Endothelial cell of umbilical vein (primary cell): ENCODE data around the gene MYORG. TPM values are rescaled to one million over a fixed set of nuclear protein-coding genes. Genes with fewer than 3 reads are reported as not detected.

Source experiments
- BruUV-seq: library from RNA; stranded (reverse); fragments of 400-500 nt; replicated peaks from 2 replicates; lab custom pipeline; 2021; lab: Mats Ljungman, UMichigan
- CTCF ChIA-PET: fragments of 300-600, 350-600 bp; sonication (Branson Sonifier 250); formaldehyde crosslinking; loops from one replicate; lab custom pipeline; 2021; ENCODE audit warnings: antibody characterized with exemption, inconsistent platforms; lab: Charles Lee
- POLR2A ChIA-PET: fragments of 300-600, 350-600 bp; sonication (Branson Sonifier 250); formaldehyde crosslinking; loops from one replicate; lab custom pipeline; 2021; ENCODE audit warnings: antibody characterized with exemption, inconsistent platforms; lab: Charles Lee
- DNase-seq: peaks from one replicate; pipeline ENCODE4 v3.0.0-alpha.2; 2011; ENCODE audit warnings: low read depth, low spot score
- FAIRE-seq: peaks from 2 replicates; lab custom pipeline; 2011; peaks lifted over from hg19 to GRCh38; lab: Jason Lieb, UNC
- H2AFZ ChIP-seq: 2 replicates; pipeline ENCODE4 v1.6.0; 2012; ENCODE audit warnings: low read depth, low read length, control low read depth, inconsistent platforms
- H3K27ac ChIP-seq: 2 replicates; pipeline ENCODE4 v1.5.1; 2011; ENCODE audit warnings: low read depth, mild to moderate bottlenecking, control low read depth, low read length, moderate library complexity; ENCODE audit not compliant: insufficient read depth
- H3K27me3 ChIP-seq, 2 experiments: 2 replicates each; pipeline versions ENCODE4 v1.6.0 to v1.6.1; 2011; ENCODE audit warnings: low read length in 2 of 2, mixed read lengths in 1 of 2; ENCODE audit not compliant: control insufficient read depth in 2 of 2, insufficient read depth in 2 of 2
- H3K36me3 ChIP-seq, 2 experiments: 2 replicates in 1 of 2; 3 replicates in 1 of 2; pipeline ENCODE4 v1.5.1; 2011; ENCODE audit warnings: low read length in 2 of 2, mild to moderate bottlenecking in 1 of 2, moderate library complexity in 1 of 2; ENCODE audit not compliant: control insufficient read depth in 2 of 2, insufficient read depth in 2 of 2; ENCODE audit errors: extremely low read depth in 1 of 2
- H3K4me1 ChIP-seq: 3 replicates; pipeline ENCODE4 v1.5.1; 2011; ENCODE audit warnings: mild to moderate bottlenecking, low read length; ENCODE audit not compliant: control insufficient read depth, insufficient read depth; ENCODE audit errors: extremely low read depth
- H3K4me2 ChIP-seq: 2 replicates; pipeline ENCODE4 v1.6.1; 2011; ENCODE audit warnings: low read length, control low read depth, mixed read lengths; ENCODE audit not compliant: insufficient read depth
- H3K4me3 ChIP-seq, 3 experiments: fragments of 200-600 bp in 1 of 3; sonication (generic), shearing (Covaris generic) in 1 of 3; replicated peaks in 1 of 3; 2 replicates each; pipeline ENCODE4 v1.5.1; 2011 to 2016; ENCODE audit warnings: control low read depth in 3 of 3, low read length in 3 of 3, mild to moderate bottlenecking in 2 of 3, inconsistent platforms in 1 of 3, low read depth in 1 of 3, moderate library complexity in 1 of 3; ENCODE audit not compliant: insufficient read depth in 1 of 3
- H3K79me2 ChIP-seq: 2 replicates; pipeline ENCODE4 v1.6.0; 2012; ENCODE audit warnings: low read length, inconsistent platforms; ENCODE audit not compliant: control insufficient read depth, insufficient read depth
- H3K9ac ChIP-seq: replicated peaks from 2 replicates; pipeline ENCODE3; 2011; ENCODE audit warnings: low read length, control low read depth; ENCODE audit not compliant: insufficient read depth; ENCODE audit errors: extremely low read depth
- H3K9me1 ChIP-seq: replicated peaks from 3 replicates; pipeline ENCODE4 v1.6.0; 2011; ENCODE audit warnings: mild to moderate bottlenecking, low read length; ENCODE audit not compliant: control insufficient read depth, insufficient read depth; ENCODE audit errors: extremely low read depth
- H3K9me3 ChIP-seq: replicated peaks from 2 replicates; pipeline ENCODE4 v1.5.1; 2012; ENCODE audit warnings: low read length, inconsistent platforms; ENCODE audit not compliant: control insufficient read depth, insufficient read depth
- H4K20me1 ChIP-seq: replicated peaks from 2 replicates; pipeline ENCODE3; 2011; ENCODE audit warnings: mild to moderate bottlenecking, low read length; ENCODE audit not compliant: control insufficient read depth, insufficient read depth; ENCODE audit errors: extremely low read depth
- EZH2 ChIP-seq: IDR thresholded peaks from 2 replicates; pipeline ENCODE4 v1.6.1; 2012; ENCODE audit warnings: borderline replicate concordance, low read depth, mild to moderate bottlenecking, moderate library complexity, low read length, inconsistent platforms; ENCODE audit not compliant: severe bottlenecking
- FOS ChIP-seq: IDR thresholded peaks from 2 replicates; pipeline ENCODE4 v1.6.1; 2011; ENCODE audit warnings: mild to moderate bottlenecking, low read length, moderate library complexity, borderline replicate concordance; ENCODE audit not compliant: insufficient read depth
- GATA2 ChIP-seq: IDR thresholded peaks from 2 replicates; pipeline ENCODE4 v1.7.0; 2011; ENCODE audit warnings: low read depth, mild to moderate bottlenecking, moderate library complexity, mixed read lengths, low read length; ENCODE audit not compliant: insufficient read length, insufficient read depth
- JUN ChIP-seq: IDR thresholded peaks from 2 replicates; pipeline ENCODE4 v1.6.1; 2011; ENCODE audit warnings: borderline replicate concordance, low read depth; ENCODE audit not compliant: insufficient read length, insufficient read depth
- MYC ChIP-seq: IDR thresholded peaks from one replicate; pipeline ENCODE4 v1.6.1; 2011; ENCODE audit warnings: mild to moderate bottlenecking, low read depth, low read length
- POLR2A ChIP-seq: IDR thresholded peaks from 2 replicates; pipeline ENCODE4 v1.6.1; 2012; ENCODE audit warnings: low read depth, mild to moderate bottlenecking, control low read depth, low read length
- POLR2AphosphoS5 ChIP-seq: IDR thresholded peaks from 2 replicates; pipeline ENCODE4 v1.6.1; 2012; ENCODE audit warnings: low read depth, mild to moderate bottlenecking, control low read depth, low read length, moderate library complexity; ENCODE audit not compliant: insufficient read depth
- dilution Hi-C: fragments of 300-500 bp; cut with MboI; formaldehyde crosslinking; loops from one replicate; pipeline ENCODE4 v1.15.0; 2019; ENCODE audit warnings: low sequenced_read_pairs; ENCODE audit not compliant: extremely low pct_ligation_motif_present
- intact Hi-C: fragments of 100-400 bp; cut with micrococcal nuclease; formaldehyde crosslinking; loops from one replicate; pipeline ENCODE4 v1.10.0; 2022
- polyA plus RNA-seq, 4 experiments: library from polyadenylated mRNA; depleted of rRNA in 3 of 4; stranded (reverse) in 3 of 4; unstranded in 1 of 4; fragments of >200 nt; gene quantifications; 2 replicates each; pipeline versions ENCODE4 v1.2.1 to v1.2.3, GENCODE V29; 2011 to 2012; ENCODE audit warnings: missing spikeins in 1 of 4
- total RNA-seq: library from RNA; stranded (reverse); gene quantifications from 2 replicates; pipeline ENCODE4 v1.2.3, GENCODE V29; 2021
- TF ChIP-seq, protein P1 (sequence below), 2 donors: IDR thresholded peaks; 1 replicate in 1 of 2; 2 replicates in 1 of 2; pipeline ENCODE4 v1.5.1; 2011; ENCODE audit warnings: low read length in 2 of 2, mild to moderate bottlenecking in 2 of 2, moderate library complexity in 2 of 2, control low read depth in 1 of 2, inconsistent platforms in 1 of 2, low read depth in 1 of 2; ENCODE audit not compliant: insufficient read depth in 1 of 2; ENCODE audit errors: extremely low read depth in 1 of 2
- TF ChIP-seq, protein P2 (sequence below): IDR thresholded peaks from 2 replicates; pipeline ENCODE4 v1.6.1; 2011; ENCODE audit not compliant: insufficient read depth, insufficient read length

The MYORG gene
- total and polyA plus RNA-seq, 2 donors (not counting 3 experiments of a cell fraction or from before 2014, with no cell fraction given) = 2.8 to 7.0 TPM

DNA sequence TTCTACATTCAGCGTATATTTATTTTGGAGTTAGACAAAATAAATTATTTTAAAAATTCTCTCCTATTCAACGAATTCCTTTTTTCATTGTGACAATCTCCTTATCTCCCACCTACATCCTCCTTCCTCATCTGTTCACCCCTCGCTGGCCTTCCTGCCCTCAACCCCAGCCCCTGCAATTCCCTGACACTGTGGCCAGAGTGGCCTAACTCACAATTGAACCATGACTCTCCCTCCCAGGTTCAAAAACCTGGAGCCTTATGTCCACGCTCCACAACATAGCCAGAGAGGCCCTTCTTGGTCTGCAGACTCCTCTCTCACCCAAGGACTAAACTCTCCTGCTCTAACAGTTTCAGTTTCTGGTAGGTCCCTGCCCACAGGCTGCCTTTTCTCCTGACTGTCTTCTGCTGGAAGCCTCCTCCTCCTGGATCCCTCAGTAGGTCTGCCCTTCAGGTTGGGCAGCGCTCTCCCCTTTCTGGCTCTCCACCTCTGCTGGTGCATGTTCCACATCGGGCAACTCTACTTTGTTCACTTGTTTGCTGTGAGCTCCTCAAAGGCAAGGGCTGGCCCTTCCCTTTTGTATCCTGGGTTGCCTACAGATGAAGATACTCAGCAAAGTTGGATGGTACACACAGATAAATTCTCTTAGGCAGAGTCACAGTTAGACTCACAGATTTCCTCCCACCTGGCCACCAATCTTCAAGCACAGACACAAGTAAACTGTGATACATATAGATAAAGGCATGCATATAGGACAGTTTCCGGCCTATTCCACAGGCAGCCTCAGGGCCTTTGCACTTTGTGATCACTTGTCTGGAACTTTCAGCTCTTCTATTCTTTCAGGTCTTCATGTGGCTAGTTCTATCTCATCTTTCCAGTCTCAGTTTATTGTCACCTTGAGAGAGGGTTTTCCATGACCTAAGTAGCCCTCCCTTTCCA, 19.8 kb upstream of the MYORG start:
- Histone ChIP-seq H3K4me3 (no peak overlapping the region), H3K36me3 (peaks cover 0 to 15% of the 10 kb centered on the region in 2 experiments), H3K9me1 (no peaks in the 10 kb centered on the region), H3K4me2 (no peak overlapping the region), H3K4me1 (no peaks in the 10 kb centered on the region), H3K27ac (no peak overlapping the region), H2AFZ (no peak overlapping the region), H3K9me3 (no peaks in the 10 kb centered on the region), H3K79me2 (no peaks in the 10 kb centered on the region), H3K27me3 (no peaks in the 10 kb centered on the region), H3K9ac (no peak overlapping the region), H4K20me1 (no peaks in the 10 kb centered on the region)
- no peak for FAIRE-seq
- no TSS peak for BruUV-seq
- dilution Hi-C loops (no loop called here), intact Hi-C loops (no loop called here)
- ChIA-PET CTCF (interaction anchor here (2.2 kb wide), 1 partner anchor 7 kb away, joined by 25 read pairs; no protein-coding TSS in a partner anchor), POLR2A (no interaction called here)
- TF ChIP-seq FOS (no peak), GATA2 (no peak), POLR2A (no peak), JUN (no peak), POLR2AphosphoS5 (no peak), EZH2 (no peak), MYC (no peak)
- TF ChIP-seq, protein P1, sequence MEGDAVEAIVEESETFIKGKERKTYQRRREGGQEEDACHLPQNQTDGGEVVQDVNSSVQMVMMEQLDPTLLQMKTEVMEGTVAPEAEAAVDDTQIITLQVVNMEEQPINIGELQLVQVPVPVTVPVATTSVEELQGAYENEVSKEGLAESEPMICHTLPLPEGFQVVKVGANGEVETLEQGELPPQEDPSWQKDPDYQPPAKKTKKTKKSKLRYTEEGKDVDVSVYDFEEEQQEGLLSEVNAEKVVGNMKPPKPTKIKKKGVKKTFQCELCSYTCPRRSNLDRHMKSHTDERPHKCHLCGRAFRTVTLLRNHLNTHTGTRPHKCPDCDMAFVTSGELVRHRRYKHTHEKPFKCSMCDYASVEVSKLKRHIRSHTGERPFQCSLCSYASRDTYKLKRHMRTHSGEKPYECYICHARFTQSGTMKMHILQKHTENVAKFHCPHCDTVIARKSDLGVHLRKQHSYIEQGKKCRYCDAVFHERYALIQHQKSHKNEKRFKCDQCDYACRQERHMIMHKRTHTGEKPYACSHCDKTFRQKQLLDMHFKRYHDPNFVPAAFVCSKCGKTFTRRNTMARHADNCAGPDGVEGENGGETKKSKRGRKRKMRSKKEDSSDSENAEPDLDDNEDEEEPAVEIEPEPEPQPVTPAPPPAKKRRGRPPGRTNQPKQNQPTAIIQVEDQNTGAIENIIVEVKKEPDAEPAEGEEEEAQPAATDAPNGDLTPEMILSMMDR (IDR thresholded peaks at IDR 0.05; ENCODE audit: extremely low read depth in 1 of 2, insufficient read depth in 1 of 2, low read depth in 1 of 2, low read length in 2 of 2) = no peak
- TF ChIP-seq, protein P2, sequence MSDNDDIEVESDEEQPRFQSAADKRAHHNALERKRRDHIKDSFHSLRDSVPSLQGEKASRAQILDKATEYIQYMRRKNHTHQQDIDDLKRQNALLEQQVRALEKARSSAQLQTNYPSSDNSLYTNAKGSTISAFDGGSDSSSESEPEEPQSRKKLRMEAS = no peak
- no peak for DNase-seq
